ENCODE results near the gene RAB31. TPM values are rescaled to one million over a fixed set of nuclear protein-coding genes. Genes with fewer than 3 reads are reported as not detected.

RAB31 gene
- total RNA-seq, 1 experiment from 2014 or later: 6.1 TPM

DNA sequence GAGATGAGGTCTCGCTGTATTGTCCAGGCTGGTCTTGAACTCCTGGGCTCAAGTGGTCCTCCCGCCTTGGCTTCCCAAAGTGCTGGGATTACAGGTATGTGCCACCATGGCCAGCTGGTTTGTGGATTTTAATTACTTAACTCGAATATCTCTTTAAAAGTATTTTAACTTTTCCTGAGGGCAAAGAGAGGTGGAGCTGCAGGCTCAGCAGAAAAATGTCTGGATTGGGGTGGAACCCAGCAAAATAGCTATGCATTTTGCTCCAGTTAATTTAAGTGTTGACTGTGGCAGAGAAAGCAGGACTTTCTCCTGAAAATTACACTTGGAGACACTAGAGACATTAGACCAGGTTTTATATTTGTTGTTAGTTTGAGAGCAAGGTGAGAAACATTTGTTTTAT lies 142.2 kb downstream of the RAB31 start:
- TF ChIP-seq, protein P1, sequence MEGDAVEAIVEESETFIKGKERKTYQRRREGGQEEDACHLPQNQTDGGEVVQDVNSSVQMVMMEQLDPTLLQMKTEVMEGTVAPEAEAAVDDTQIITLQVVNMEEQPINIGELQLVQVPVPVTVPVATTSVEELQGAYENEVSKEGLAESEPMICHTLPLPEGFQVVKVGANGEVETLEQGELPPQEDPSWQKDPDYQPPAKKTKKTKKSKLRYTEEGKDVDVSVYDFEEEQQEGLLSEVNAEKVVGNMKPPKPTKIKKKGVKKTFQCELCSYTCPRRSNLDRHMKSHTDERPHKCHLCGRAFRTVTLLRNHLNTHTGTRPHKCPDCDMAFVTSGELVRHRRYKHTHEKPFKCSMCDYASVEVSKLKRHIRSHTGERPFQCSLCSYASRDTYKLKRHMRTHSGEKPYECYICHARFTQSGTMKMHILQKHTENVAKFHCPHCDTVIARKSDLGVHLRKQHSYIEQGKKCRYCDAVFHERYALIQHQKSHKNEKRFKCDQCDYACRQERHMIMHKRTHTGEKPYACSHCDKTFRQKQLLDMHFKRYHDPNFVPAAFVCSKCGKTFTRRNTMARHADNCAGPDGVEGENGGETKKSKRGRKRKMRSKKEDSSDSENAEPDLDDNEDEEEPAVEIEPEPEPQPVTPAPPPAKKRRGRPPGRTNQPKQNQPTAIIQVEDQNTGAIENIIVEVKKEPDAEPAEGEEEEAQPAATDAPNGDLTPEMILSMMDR (conservative IDR thresholded peaks at IDR 0.05; ENCODE audit: low read depth, low read length): 0 out of 2 replicates have a peak, but pooled peaks have one; percentile 14
- TF ChIP-seq EZH2 (IDR thresholded peaks at IDR 0.05; ENCODE audit: borderline replicate concordance, low read depth, low read length, poor library complexity, severe bottlenecking): no peak
- CTCF ChIA-PET: no interaction called here
- TSS peak; percentile 85 for BruUV-seq (replicated peaks)
- Histone ChIP-seq H3K36me3 (ENCODE audit: insufficient read depth, low read length, poor library complexity, severe bottlenecking) (no peaks in the 10 kb centered on the region), H3K4me1 (ENCODE audit: insufficient read depth, low read length, poor library complexity, severe bottlenecking) (peaks cover 29% of the 10 kb centered on the region), H3K9me3 (ENCODE audit: low read depth, low read length, poor library complexity, severe bottlenecking) (peaks cover 9% of the 10 kb centered on the region), H3K27me3 (replicated peaks; ENCODE audit: insufficient read depth, low read depth, low read length, poor library complexity) (no peaks in the 10 kb centered on the region), H3K27ac (ENCODE audit: low read depth, low read length, poor library complexity, severe bottlenecking) (peak overlapping the region; percentile 73), H3K4me3 (ENCODE audit: low read depth, low read length, poor library complexity, severe bottlenecking) (no peak overlapping the region)
- intact Hi-C loops (cut with micrococcal nuclease; ENCODE audit: unreplicated experiment): no loop called here
- peak; percentile 30 for DNase-seq (ENCODE audit: low spot score)
- POLR2A ChIA-PET (ENCODE audit: low non-redundant PET): interaction anchor here (0.7 kb wide), 1 partner anchor 63 kb away, joined by 5 read pairs; the partner anchor contains the start of gene VAPA

DNA sequence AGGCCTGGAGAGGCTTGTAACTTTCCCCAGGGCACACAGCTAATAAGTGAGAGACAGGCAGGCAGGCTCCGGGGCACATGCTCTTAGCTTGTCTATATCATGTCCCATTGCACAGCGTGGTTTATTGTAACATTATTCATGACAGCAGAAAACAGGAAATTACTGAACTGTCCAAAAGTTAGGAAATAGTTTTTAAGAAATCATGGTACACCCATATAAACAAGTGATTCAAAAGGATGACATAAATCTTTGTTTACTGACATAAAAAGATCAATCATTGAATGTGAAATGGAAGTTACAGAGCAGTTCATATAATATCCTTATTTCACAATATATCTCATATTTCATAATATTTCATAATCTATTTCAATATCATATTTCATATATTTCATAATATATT lies 143.4 kb downstream of the RAB31 start:
- H3K4me3 ChIP-seq (ENCODE audit: low read depth, low read length, poor library complexity, severe bottlenecking): no peak overlapping the region
- H3K36me3 ChIP-seq (ENCODE audit: insufficient read depth, low read length, poor library complexity, severe bottlenecking): no peaks in the 10 kb centered on the region
- DNase-seq (ENCODE audit: low spot score): peak; percentile 52
- no peak overlapping the region for H3K27ac ChIP-seq (ENCODE audit: low read depth, low read length, poor library complexity, severe bottlenecking)
- H3K9me3 ChIP-seq (ENCODE audit: low read depth, low read length, poor library complexity, severe bottlenecking): peaks cover 9% of the 10 kb centered on the region
- H3K27me3 ChIP-seq (replicated peaks; ENCODE audit: insufficient read depth, low read depth, low read length, poor library complexity): no peaks in the 10 kb centered on the region
- no TSS peak for BruUV-seq (replicated peaks)
- intact Hi-C loops (cut with micrococcal nuclease; ENCODE audit: unreplicated experiment): no loop called here
- TF ChIP-seq, protein P1 (conservative IDR thresholded peaks at IDR 0.05; ENCODE audit: low read depth, low read length): no peak
- TF ChIP-seq EZH2 (IDR thresholded peaks at IDR 0.05; ENCODE audit: borderline replicate concordance, low read depth, low read length, poor library complexity, severe bottlenecking): no peak
- CTCF ChIA-PET: no interaction called here
- POLR2A ChIA-PET (ENCODE audit: low non-redundant PET): no interaction called here
- H3K4me1 ChIP-seq (ENCODE audit: insufficient read depth, low read length, poor library complexity, severe bottlenecking): peaks cover 32% of the 10 kb centered on the region

DNA sequence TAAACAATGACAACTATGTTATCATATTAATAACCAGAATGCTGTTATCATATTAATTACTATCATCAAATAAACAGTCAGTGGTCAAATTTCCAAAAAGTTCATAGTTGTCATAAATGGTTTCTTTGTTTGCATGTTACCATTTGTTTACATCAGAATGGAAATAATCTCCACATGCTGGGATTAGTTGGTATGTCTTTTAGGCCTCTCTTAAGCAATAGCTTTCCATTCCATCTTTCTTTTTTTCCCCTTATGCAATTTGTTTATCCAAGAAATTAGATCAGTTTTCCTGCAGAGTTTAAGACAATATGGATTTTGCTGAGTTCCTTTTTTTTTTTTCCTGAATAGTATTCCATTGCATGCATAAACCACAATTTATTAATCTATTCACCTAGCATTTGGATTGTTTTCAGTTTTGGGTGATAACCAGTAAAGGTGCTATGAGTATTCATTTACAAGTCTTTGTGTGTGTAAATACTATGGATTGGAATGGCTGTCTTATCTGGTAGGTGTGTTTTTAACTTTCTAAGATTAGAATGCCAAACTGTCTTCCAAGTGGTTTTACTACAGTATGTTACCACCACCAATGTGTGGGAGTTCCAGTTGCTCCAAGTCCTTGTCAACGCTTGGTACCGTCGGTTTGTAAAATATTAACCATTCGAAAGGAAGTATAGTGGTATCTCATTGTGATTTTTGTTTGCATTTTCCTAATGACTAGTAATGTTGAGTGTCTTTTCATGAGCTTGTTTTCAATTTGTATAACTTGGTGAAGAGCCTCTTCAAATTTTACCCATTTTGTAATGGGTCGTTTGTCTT lies 144.4 kb downstream of the RAB31 start:
- no peak overlapping the region for H3K27ac ChIP-seq (ENCODE audit: low read depth, low read length, poor library complexity, severe bottlenecking)
- ChIA-PET CTCF (no interaction called here), POLR2A (ENCODE audit: low non-redundant PET) (no interaction called here)
- H3K4me1 ChIP-seq (ENCODE audit: insufficient read depth, low read length, poor library complexity, severe bottlenecking): peaks cover 34% of the 10 kb centered on the region
- peaks cover 9% of the 10 kb centered on the region for H3K9me3 ChIP-seq (ENCODE audit: low read depth, low read length, poor library complexity, severe bottlenecking)
- DNase-seq (ENCODE audit: low spot score): no peak
- no peaks in the 10 kb centered on the region for H3K27me3 ChIP-seq (replicated peaks; ENCODE audit: insufficient read depth, low read depth, low read length, poor library complexity)
- TF ChIP-seq EZH2 (IDR thresholded peaks at IDR 0.05; ENCODE audit: borderline replicate concordance, low read depth, low read length, poor library complexity, severe bottlenecking): no peak
- TF ChIP-seq, protein P1 (conservative IDR thresholded peaks at IDR 0.05; ENCODE audit: low read depth, low read length): no peak
- BruUV-seq (replicated peaks): no TSS peak
- no peaks in the 10 kb centered on the region for H3K36me3 ChIP-seq (ENCODE audit: insufficient read depth, low read length, poor library complexity, severe bottlenecking)
- no peak overlapping the region for H3K4me3 ChIP-seq (ENCODE audit: low read depth, low read length, poor library complexity, severe bottlenecking)
- intact Hi-C loops (cut with micrococcal nuclease; ENCODE audit: unreplicated experiment): no loop called here
